HepG2 (cell line): ENCODE measurements around the gene SETD1A. TPM values are rescaled to one million over a fixed set of nuclear protein-coding genes. Genes with fewer than 3 reads are reported as not detected.

ENCODE experiments used
- ATF1 ChIP-seq: IDR thresholded peaks from 2 replicates; pipeline ENCODE4 v1.6.1; 2016; ENCODE audit warnings: mild to moderate bottlenecking, control low read depth
- EP300 ChIP-seq, 3 experiments: sonication (generic) in 1 of 3; formaldehyde crosslinking in 1 of 3; IDR thresholded peaks; 2 replicates each; pipeline versions ENCODE4 v1.5.1 to v1.6.1; 2011 to 2020; ENCODE audit warnings: low read depth in 2 of 3, low read length in 2 of 3, borderline replicate concordance in 1 of 3, improper control_type of control experiment in 1 of 3, mild to moderate bottlenecking in 1 of 3, missing genetic modification reagents in 1 of 3, moderate library complexity in 1 of 3
- FOSL2 ChIP-seq: sonication (generic); formaldehyde crosslinking; IDR thresholded peaks from 2 replicates; pipeline ENCODE4 v1.4.0; 2020; ENCODE audit warnings: missing genetic modification reagents
- HMG20A ChIP-seq: IDR thresholded peaks from 2 replicates; pipeline ENCODE4 v1.6.1; 2016; ENCODE audit warnings: borderline replicate concordance
- HNRNPH1 ChIP-seq: fragments of 200-400 bp; formaldehyde crosslinking; optimal IDR thresholded peaks from 2 replicates; pipeline ENCODE3; 2017; ENCODE audit warnings: mild to moderate bottlenecking, low read depth, low read length
- KDM1A ChIP-seq: IDR thresholded peaks from 2 replicates; pipeline ENCODE4 v1.6.1; 2016; ENCODE audit warnings: missing compliant biosample characterization
- KDM5A ChIP-seq: fragments of 200-600 bp; sonication (generic); IDR thresholded peaks from 2 replicates; pipeline ENCODE4 v1.7.0; 2018; ENCODE audit warnings: antibody characterized with exemption, mild to moderate bottlenecking, low read length, borderline replicate concordance
- MAZ ChIP-seq, 2 experiments: sonication (generic) in 1 of 2; formaldehyde crosslinking in 1 of 2; IDR thresholded peaks; 2 replicates each; pipeline versions ENCODE4 v1.5.0 to v1.6.1; 2012 to 2020; ENCODE audit warnings: low read depth in 2 of 2, mild to moderate bottlenecking in 2 of 2, borderline replicate concordance in 1 of 2, improper control_type of control experiment in 1 of 2, low read length in 1 of 2, missing genetic modification reagents in 1 of 2, moderate library complexity in 1 of 2
- MXD4 ChIP-seq: IDR thresholded peaks from 2 replicates; pipeline ENCODE4 v1.6.1; 2016; ENCODE audit warnings: mild to moderate bottlenecking, missing biosample characterization, missing genetic modification reagents
- PAWR ChIP-seq: sonication (generic); formaldehyde crosslinking; IDR thresholded peaks from 2 replicates; pipeline ENCODE4 v1.4.0; 2020; ENCODE audit warnings: missing genetic modification reagents, mild to moderate bottlenecking, borderline replicate concordance
- SP140L ChIP-seq: sonication (generic); formaldehyde crosslinking; IDR thresholded peaks from 2 replicates; pipeline ENCODE4 v1.4.0; 2020; ENCODE audit warnings: missing genetic modification reagents, borderline replicate concordance
- SP4 ChIP-seq: sonication (generic); formaldehyde crosslinking; IDR thresholded peaks from 2 replicates; pipeline ENCODE4 v1.8.1; 2023; ENCODE audit warnings: mild to moderate bottlenecking, missing genetic modification reagents
- TEAD3 ChIP-seq: optimal IDR thresholded peaks from 2 replicates; pipeline ENCODE3; 2016; ENCODE audit warnings: borderline replicate concordance
- ZFP36 ChIP-seq: fragments of 150-350 bp; IDR thresholded peaks from 2 replicates; pipeline ENCODE4 v1.6.1; 2018; ENCODE audit warnings: borderline replicate concordance, low read length, low read depth; ENCODE audit not compliant: partially characterized antibody
- ZNF343 ChIP-seq: sonication (generic); formaldehyde crosslinking; IDR thresholded peaks from 2 replicates; pipeline ENCODE4 v1.4.0; 2020; ENCODE audit warnings: mild to moderate bottlenecking, missing genetic modification reagents
- ZNF546 ChIP-seq: sonication (generic); formaldehyde crosslinking; conservative IDR thresholded peaks from 2 replicates; pipeline ENCODE4 v1.8.1; 2023; ENCODE audit warnings: mild to moderate bottlenecking, missing genetic modification reagents
- ZNF572 ChIP-seq: sonication (generic); formaldehyde crosslinking; IDR thresholded peaks from 2 replicates; pipeline ENCODE4 v1.5.1; 2020; ENCODE audit warnings: mild to moderate bottlenecking, missing genetic modification reagents
- ZNF747 ChIP-seq: sonication (generic); formaldehyde crosslinking; IDR thresholded peaks from 2 replicates; pipeline ENCODE4 v1.8.1; 2023; ENCODE audit warnings: missing genetic modification reagents, mild to moderate bottlenecking, borderline replicate concordance
- polyA plus RNA-seq, 8 experiments: library from polyadenylated mRNA; depleted of rRNA in 3 of 8; stranded (reverse) in 7 of 8; unstranded in 1 of 8; fragments of >200 nt; fragmentation: Illumina TruSeq in 4 of 8; extraction: Trizol in 4 of 8; gene quantifications; 2 replicates each; pipeline versions ENCODE4 v1.2.1 to v1.2.3, GENCODE V29; 2011 to 2016; ENCODE audit warnings: low read depth in 4 of 8, missing spikeins in 1 of 8, mixed read lengths in 1 of 8; ENCODE audit not compliant: insufficient read depth in 1 of 8
- total RNA-seq, 5 experiments: library from RNA; depleted of rRNA; stranded (reverse); fragments of >200 nt; fragmentation: Illumina TruSeq; extraction: Trizol; gene quantifications; 2 replicates each; pipeline ENCODE4 v1.2.3, GENCODE V29; 2016; ENCODE audit warnings: low read depth in 1 of 5
- TF ChIP-seq, protein P1 (sequence below): IDR thresholded peaks from 2 replicates; pipeline ENCODE4 v1.6.1; 2018; ENCODE audit warnings: missing genetic modification reagents, mild to moderate bottlenecking, missing compliant biosample characterization
- TF ChIP-seq, protein P2 (sequence below): IDR thresholded peaks from 2 replicates; pipeline ENCODE4 v1.6.1; 2012; ENCODE audit warnings: inconsistent platforms
- TF ChIP-seq, protein P3 (sequence below): sonication (generic); formaldehyde crosslinking; IDR thresholded peaks from 2 replicates; pipeline ENCODE4 v1.5.0; 2020; ENCODE audit warnings: mild to moderate bottlenecking, missing genetic modification reagents

SETD1A gene
- total and polyA plus RNA-seq, 2 of the 13 experiments (the other 11 are each of a cell fraction or from before 2014, with no cell fraction given) = 3.8 to 5.6 TPM

DNA sequence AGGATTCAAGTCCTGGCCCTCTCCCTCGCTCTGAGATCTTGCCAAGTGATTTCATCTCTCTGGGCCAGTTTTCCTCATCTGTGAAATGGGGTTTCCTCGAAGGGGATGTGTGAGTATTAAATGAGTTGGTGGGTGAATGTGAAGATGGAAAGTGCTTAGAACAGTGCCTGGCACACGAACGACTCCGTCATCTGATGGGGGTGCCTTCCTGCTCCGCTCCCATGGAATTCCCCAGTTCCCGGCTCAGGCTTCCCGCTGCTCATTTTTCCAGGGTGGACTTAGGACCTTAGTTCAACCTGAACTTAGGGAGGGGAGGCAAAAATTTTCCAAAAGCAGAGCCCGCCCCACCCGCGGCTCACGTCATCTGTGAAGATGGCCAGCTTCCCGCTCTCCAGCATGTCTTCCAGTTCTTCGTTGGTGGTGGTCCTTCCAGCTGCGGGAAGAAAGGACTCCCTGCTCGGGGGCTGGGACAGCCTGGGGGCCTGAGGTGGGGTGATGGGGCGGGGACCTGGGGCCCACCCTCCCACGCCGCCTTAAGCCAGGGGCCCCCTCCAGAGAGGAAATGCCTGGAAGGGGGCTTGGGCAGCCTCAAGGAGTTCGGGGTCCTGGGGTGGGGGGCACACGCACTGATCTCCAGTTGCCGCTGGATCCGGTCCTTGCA lies 38.9 kb downstream of the SETD1A start (continued):
- TF ChIP-seq ZFP36 (no peak), MAZ (IDR thresholded peaks at IDR 0.05; ENCODE audit: borderline replicate concordance, low read depth, low read length) (peak; percentile 24; the same call in 1 of the 2 replicates), MAZ (CRISPR knock-in tag; IDR thresholded peaks at IDR 0.05; ENCODE audit: low read depth) (0 out of 2 replicates have a peak, but pooled peaks have one; percentile 25), ZNF546 (CRISPR knock-in tag) (no peak), ZNF343 (peak; percentile 8; the same call in 1 of the 2 replicates), PAWR (CRISPR knock-in tag) (no peak), HMG20A (peak; percentile 27; the same call in 1 of the 2 replicates), ATF1 (CRISPR knock-in tag) (peak; percentile 76; the same call in 1 of the 2 replicates), SP140L (CRISPR knock-in tag) (no peak), FOSL2 (CRISPR knock-in tag) (peak; percentile 68), SP4 (CRISPR knock-in tag) (0 out of 2 replicates have a peak, but pooled peaks have one; percentile 18), EP300 (IDR thresholded peaks at IDR 0.05; ENCODE audit: low read depth in 2 of 2, low read length in 2 of 2) (peak; percentile 41 to 81; a peak in 2 of 4 replicates), EP300 (CRISPR knock-in tag; IDR thresholded peaks at IDR 0.05; ENCODE audit: borderline replicate concordance) (no peak), KDM5A (peak; percentile 52; the same call in 1 of the 2 replicates), HNRNPH1 (no peak), ZNF572 (CRISPR knock-in tag) (peak; percentile 78; the same call in 1 of the 2 replicates), ZNF747 (CRISPR knock-in tag) (peak; percentile 26; the same call in 1 of the 2 replicates), MXD4 (CRISPR knock-in tag) (no peak), TEAD3 (CRISPR knock-in tag) (peak; percentile 90), KDM1A (CRISPR knock-in tag) (peak; percentile 88)
- TF ChIP-seq, protein P1, sequence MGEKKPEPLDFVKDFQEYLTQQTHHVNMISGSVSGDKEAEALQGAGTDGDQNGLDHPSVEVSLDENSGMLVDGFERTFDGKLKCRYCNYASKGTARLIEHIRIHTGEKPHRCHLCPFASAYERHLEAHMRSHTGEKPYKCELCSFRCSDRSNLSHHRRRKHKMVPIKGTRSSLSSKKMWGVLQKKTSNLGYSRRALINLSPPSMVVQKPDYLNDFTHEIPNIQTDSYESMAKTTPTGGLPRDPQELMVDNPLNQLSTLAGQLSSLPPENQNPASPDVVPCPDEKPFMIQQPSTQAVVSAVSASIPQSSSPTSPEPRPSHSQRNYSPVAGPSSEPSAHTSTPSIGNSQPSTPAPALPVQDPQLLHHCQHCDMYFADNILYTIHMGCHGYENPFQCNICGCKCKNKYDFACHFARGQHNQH (CRISPR knock-in tag) = no peak
- TF ChIP-seq, protein P2, sequence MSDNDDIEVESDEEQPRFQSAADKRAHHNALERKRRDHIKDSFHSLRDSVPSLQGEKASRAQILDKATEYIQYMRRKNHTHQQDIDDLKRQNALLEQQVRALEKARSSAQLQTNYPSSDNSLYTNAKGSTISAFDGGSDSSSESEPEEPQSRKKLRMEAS = peak; percentile 53; the same call in 1 of the 2 replicates
- TF ChIP-seq, protein P3, sequence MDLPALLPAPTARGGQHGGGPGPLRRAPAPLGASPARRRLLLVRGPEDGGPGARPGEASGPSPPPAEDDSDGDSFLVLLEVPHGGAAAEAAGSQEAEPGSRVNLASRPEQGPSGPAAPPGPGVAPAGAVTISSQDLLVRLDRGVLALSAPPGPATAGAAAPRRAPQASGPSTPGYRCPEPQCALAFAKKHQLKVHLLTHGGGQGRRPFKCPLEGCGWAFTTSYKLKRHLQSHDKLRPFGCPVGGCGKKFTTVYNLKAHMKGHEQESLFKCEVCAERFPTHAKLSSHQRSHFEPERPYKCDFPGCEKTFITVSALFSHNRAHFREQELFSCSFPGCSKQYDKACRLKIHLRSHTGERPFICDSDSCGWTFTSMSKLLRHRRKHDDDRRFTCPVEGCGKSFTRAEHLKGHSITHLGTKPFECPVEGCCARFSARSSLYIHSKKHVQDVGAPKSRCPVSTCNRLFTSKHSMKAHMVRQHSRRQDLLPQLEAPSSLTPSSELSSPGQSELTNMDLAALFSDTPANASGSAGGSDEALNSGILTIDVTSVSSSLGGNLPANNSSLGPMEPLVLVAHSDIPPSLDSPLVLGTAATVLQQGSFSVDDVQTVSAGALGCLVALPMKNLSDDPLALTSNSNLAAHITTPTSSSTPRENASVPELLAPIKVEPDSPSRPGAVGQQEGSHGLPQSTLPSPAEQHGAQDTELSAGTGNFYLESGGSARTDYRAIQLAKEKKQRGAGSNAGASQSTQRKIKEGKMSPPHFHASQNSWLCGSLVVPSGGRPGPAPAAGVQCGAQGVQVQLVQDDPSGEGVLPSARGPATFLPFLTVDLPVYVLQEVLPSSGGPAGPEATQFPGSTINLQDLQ (CRISPR knock-in tag) = no peak
